NOMO-1 (cell line): ENCODE measurements around the gene TRIM52.

Experiments used
- DNase-seq, 2 experiments: peaks; one replicate each; lab custom pipeline; 2025; ENCODE audit not compliant: unreplicated experiment in 2 of 2; lab: John Stamatoyannopoulos, UW

Gene TRIM52

GRCh38 chr5:181259283-181259682, 1.7 kb downstream of the TRIM52 start:
- no peak for DNase-seq

GRCh38 chr5:181258576-181258975, 2.4 kb downstream of the TRIM52 start:
- DNase-seq: no peak

GRCh38 chr5:181255836-181256578, 4.9 kb downstream of the TRIM52 start:
- DNase-seq: no peak

GRCh38 chr5:181255276-181255675, 5.7 kb downstream of the TRIM52 start:
- no peak for DNase-seq

- DNase-seq: no peak
Observed at GRCh38 chr5:181248277-181248676, 12.7 kb downstream of the TRIM52 start.

- no peak for DNase-seq
Observed at GRCh38 chr5:181246276-181247049, 14.5 kb downstream of the TRIM52 start.

- DNase-seq: no peak
Observed at GRCh38 chr5:181245427-181246275, 15.3 kb downstream of the TRIM52 start.

GRCh38 chr5:181243564-181244343, 17.2 kb downstream of the TRIM52 start, which contains the start of gene RACK1:
TSS of gene RACK1 (minus strand) at chr5:181243906. CDS start at chr5:181243800, 106 bp downstream.
- DNase-seq: no peak

GRCh38 chr5:181243018-181243563, 17.9 kb downstream of the TRIM52 start:
- no peak for DNase-seq

GRCh38 chr5:181242031-181242451, 18.9 kb downstream of the TRIM52 start:
- no peak for DNase-seq

- DNase-seq: no peak
Observed at GRCh38 chr5:181241393-181241975, 19.5 kb downstream of the TRIM52 start.

GRCh38 chr5:181239062-181239663, 21.8 kb downstream of the TRIM52 start:
- no peak for DNase-seq

GRCh38 chr5:181237729-181238385, 23.1 kb downstream of the TRIM52 start:
- DNase-seq: no peak

GRCh38 chr5:181236954-181237641, 23.8 kb downstream of the TRIM52 start:
- DNase-seq: no peak

GRCh38 chr5:181236471-181236870, 24.5 kb downstream of the TRIM52 start:
- DNase-seq: no peak

GRCh38 chr5:181235689-181236366, 25.1 kb downstream of the TRIM52 start:
- DNase-seq: no peak

GRCh38 chr5:181235323-181235688, 25.6 kb downstream of the TRIM52 start:
- DNase-seq: no peak
